Activated naive CD8-positive, alpha-beta T cell (primary cell): ENCODE measurements around the gene SPPL2A.

Source experiments
- H3K27ac Mint-ChIP-seq: one replicate; pipeline ENCODE4 v1.8.0; 2021; ENCODE audit warnings: mixed read lengths
- H3K27me3 Mint-ChIP-seq: one replicate; pipeline ENCODE4 v1.8.0; 2021; ENCODE audit warnings: mixed read lengths
- H3K36me3 Mint-ChIP-seq: one replicate; pipeline ENCODE4 v1.8.0; 2021; ENCODE audit warnings: mixed read lengths
- H3K4me1 Mint-ChIP-seq: one replicate; pipeline ENCODE4 v1.8.0; 2021; ENCODE audit warnings: low read depth, mixed read lengths
- H3K4me3 Mint-ChIP-seq: one replicate; pipeline ENCODE4 v1.8.0; 2021; ENCODE audit warnings: mild to moderate bottlenecking, mixed read lengths
- H3K9me3 Mint-ChIP-seq: one replicate; pipeline ENCODE4 v1.8.0; 2021; ENCODE audit warnings: low read depth, mixed read lengths

SPPL2A gene

GRCh38 chr15:50685191-50685975, 80.1 kb downstream of the SPPL2A start:
- no peaks in the 10 kb centered on the region for H3K27me3 Mint-ChIP-seq
- H3K9me3 Mint-ChIP-seq = no peaks in the 10 kb centered on the region
- peaks cover 59% of the 10 kb centered on the region for H3K4me1 Mint-ChIP-seq
- peak overlapping the region; percentile 99 for H3K27ac Mint-ChIP-seq
- peaks cover 7% of the 10 kb centered on the region for H3K36me3 Mint-ChIP-seq
- H3K4me3 Mint-ChIP-seq = peak overlapping the region; percentile 90

DNA sequence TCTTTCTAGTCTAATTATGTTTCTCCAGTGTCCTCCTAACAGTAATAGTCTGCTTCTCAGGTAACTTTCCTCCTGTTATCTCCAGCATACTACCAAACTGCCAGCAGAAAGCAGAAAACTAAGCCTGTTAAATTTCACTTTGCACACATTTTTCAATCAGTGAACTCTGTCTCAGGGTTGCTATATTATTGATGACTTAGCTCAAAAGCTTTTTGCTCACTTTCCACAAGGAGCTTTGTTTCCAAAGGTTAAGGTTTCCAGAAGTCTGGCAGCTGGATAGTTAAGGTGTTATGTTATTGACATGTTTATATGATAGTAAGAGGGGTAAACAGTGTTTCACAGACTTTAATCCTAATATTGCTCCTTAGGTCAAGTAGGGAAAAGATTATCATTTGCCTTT, 84.0 kb downstream of the SPPL2A start:
- Mint-ChIP-seq H3K4me1 (peaks cover 54% of the 10 kb centered on the region), H3K27me3 (no peaks in the 10 kb centered on the region), H3K36me3 (peaks cover 7% of the 10 kb centered on the region), H3K27ac (peak overlapping the region; percentile 16), H3K4me3 (peak overlapping the region; percentile 63), H3K9me3 (no peaks in the 10 kb centered on the region)

DNA sequence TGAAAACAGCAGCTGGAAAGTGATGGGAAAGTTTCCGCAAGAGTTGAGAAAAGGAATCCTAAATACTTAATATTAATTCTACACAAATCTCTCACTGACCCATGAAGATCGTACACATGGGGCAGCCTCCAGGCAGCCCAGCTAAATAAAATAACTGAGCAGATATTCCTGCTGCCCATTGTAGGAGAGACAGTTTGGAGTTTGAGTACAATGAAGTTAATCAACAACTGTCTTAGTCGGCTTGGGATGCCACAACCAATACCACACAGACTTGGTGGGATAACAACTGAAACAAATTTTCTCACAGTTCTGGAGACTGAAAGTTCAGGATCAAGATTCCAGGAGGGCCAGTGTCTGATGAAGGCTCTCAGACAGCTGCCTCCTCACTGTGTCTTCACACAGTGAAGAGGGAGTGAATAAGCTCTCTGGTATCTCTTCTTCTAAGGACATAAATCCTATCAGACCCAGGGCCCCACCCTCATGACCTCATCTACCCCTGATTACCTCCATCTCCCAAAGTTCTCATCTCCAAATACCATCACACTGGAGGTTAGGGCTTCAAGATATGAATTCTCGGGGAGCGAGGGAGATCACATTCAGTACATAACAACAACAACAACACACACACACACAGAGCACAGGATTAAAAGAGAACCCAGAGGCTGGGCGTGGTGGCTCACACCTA, 88.6 kb downstream of the SPPL2A start:
- no peak overlapping the region for H3K4me3 Mint-ChIP-seq
- no peaks in the 10 kb centered on the region for H3K9me3 Mint-ChIP-seq
- H3K4me1 Mint-ChIP-seq = peaks cover 31% of the 10 kb centered on the region
- H3K36me3 Mint-ChIP-seq = no peaks in the 10 kb centered on the region
- H3K27ac Mint-ChIP-seq = peak overlapping the region; percentile 81
- no peaks in the 10 kb centered on the region for H3K27me3 Mint-ChIP-seq

DNA sequence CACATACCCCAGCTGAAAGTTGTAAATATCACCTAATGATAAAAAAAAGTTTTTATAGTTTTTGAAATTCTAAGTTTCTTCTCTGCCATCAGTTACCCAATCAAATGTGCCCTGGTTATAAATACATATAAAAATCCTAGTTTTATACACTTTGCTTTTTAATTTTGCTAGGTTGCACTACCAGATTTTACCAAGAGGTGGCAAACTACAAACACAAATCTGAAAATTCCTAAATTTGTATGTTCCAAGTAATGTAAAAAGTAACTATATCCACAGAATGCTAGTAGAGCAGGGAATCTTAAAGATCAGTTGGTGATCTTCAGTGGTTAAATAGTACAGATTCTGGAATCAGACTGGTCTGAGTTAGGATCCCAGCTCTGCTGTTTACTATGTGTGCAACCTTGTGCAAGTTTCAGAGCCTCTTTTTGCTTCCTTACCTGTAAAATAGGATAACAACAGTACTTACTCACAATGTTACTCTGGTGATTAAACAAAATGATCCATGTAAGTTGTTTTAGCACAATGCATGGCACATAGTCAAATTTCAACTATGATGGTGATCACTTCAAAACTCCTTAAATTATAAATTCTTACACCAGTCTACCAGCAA, 89.9 kb downstream of the SPPL2A start:
- Mint-ChIP-seq H3K27me3 (no peaks in the 10 kb centered on the region), H3K4me1 (peaks cover 27% of the 10 kb centered on the region), H3K27ac (no peak overlapping the region), H3K9me3 (no peaks in the 10 kb centered on the region), H3K36me3 (peaks cover 3% of the 10 kb centered on the region), H3K4me3 (no peak overlapping the region)

DNA sequence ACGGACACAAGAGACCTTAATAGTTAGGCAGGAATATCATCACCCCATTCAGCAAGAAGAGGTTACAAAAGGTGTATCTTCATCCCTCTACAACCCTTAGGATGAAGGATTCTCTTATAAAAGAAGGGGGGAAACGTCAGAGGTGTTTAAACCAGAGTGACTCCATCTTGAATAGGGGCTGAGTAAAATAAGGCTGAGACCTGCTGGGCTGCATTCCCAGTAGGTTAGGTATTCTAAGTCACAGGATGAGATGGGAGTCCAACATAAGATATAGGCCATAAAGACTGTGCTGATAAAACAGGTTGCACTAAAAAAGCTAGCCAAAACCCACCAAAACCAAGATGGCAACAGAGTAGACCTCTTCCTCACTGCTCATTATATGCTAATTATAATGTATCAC, 95.4 kb downstream of the SPPL2A start:
- Mint-ChIP-seq H3K36me3 (peaks cover 3% of the 10 kb centered on the region), H3K27me3 (no peaks in the 10 kb centered on the region), H3K9me3 (no peaks in the 10 kb centered on the region), H3K4me3 (no peak overlapping the region), H3K27ac (no peak overlapping the region), H3K4me1 (peaks cover 31% of the 10 kb centered on the region)

DNA sequence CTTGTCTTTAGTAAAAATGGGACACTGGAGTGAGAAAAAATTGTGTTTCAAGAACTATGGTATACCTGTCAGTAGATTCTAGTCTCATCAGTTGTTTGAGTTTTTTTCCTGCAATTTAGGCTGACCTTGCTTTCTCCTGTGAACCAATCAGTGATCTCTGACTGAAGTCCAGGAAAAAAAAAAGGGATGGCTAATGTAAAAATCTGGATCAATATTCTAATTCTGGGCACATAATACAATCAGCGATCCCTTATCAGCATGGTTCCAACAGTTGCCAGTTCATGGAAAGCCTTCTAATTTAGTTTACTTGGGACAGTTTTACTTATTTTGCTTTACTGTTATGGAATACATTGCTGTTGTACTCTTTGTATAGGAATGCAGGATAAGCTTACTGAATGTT, 95.9 kb downstream of the SPPL2A start:
- Mint-ChIP-seq H3K4me1 (peaks cover 29% of the 10 kb centered on the region), H3K27me3 (no peaks in the 10 kb centered on the region), H3K4me3 (no peak overlapping the region), H3K36me3 (peaks cover 3% of the 10 kb centered on the region), H3K27ac (peak overlapping the region; percentile 22), H3K9me3 (no peaks in the 10 kb centered on the region)

- H3K27me3 Mint-ChIP-seq = no peaks in the 10 kb centered on the region
- no peaks in the 10 kb centered on the region for H3K36me3 Mint-ChIP-seq
- no peak overlapping the region for H3K27ac Mint-ChIP-seq
- peaks cover 24% of the 10 kb centered on the region for H3K4me1 Mint-ChIP-seq
- no peaks in the 10 kb centered on the region for H3K9me3 Mint-ChIP-seq
- H3K4me3 Mint-ChIP-seq = no peak overlapping the region
These were observed 99.6 kb downstream of the SPPL2A start for GRCh38 chr15:50665938-50666337.

DNA sequence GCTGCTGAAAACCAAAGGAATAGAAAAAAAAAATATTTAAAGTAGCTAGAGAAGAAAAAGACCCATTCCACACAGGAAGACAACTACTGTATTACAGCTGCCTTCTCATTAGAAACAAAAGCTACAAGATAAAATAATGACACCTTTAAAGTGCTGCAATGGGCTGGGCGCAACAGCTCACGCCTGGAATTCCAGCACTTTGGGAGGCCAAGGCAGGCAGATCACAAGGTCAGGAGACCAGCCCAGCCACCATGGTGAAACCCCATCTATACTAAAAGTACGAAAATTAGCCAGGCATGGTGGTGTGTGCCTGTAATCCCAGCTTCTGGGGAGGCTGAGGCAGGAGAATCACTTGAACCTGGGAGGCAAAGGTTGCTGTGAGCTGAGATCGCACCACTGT, 110.0 kb downstream of the SPPL2A start:
- no peaks in the 10 kb centered on the region for H3K27me3 Mint-ChIP-seq
- no peak overlapping the region for H3K4me3 Mint-ChIP-seq
- H3K9me3 Mint-ChIP-seq = no peaks in the 10 kb centered on the region
- H3K4me1 Mint-ChIP-seq = peaks cover 8% of the 10 kb centered on the region
- H3K27ac Mint-ChIP-seq = no peak overlapping the region
- H3K36me3 Mint-ChIP-seq = peaks cover 3% of the 10 kb centered on the region

- H3K27ac Mint-ChIP-seq = peak overlapping the region; percentile 2
- H3K36me3 Mint-ChIP-seq = peaks cover 3% of the 10 kb centered on the region
- H3K27me3 Mint-ChIP-seq = no peaks in the 10 kb centered on the region
- H3K4me3 Mint-ChIP-seq = no peak overlapping the region
- H3K9me3 Mint-ChIP-seq = no peaks in the 10 kb centered on the region
- H3K4me1 Mint-ChIP-seq = peaks cover 8% of the 10 kb centered on the region
These were observed 112.3 kb downstream of the SPPL2A start for GRCh38 chr15:50653156-50653743.

DNA sequence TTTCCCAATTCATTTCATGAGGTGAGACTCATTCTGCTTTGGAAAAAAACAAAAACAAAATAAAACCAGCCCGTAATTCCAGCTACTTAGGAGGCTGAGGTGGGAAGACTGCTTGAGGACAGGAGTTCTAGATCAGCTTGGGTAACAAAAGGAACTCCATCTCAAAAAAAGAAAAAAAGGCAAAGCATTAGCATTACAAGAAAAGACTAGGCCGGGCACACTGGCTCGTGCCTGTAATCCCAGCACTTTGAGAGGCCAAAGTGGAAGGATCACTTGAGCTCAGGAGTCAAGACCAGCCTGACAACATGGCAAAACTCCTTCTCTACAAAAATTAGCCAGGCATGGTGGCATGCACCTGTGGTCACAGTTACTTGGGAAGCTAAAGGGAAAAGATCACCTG, 112.8 kb downstream of the SPPL2A start:
- Mint-ChIP-seq H3K27me3 (no peaks in the 10 kb centered on the region), H3K27ac (peak overlapping the region; percentile 50), H3K36me3 (peaks cover 3% of the 10 kb centered on the region), H3K9me3 (no peaks in the 10 kb centered on the region), H3K4me1 (peaks cover 8% of the 10 kb centered on the region), H3K4me3 (no peak overlapping the region)
